Neural progenitor cell (in vitro differentiated cells): ENCODE measurements around the gene TRAF1.

Experiments
- CTCF ChIP-seq: fragments of 200-600 bp; sonication (generic); IDR thresholded peaks from 2 replicates; pipeline ENCODE4 v1.5.1; 2017; ENCODE audit warnings: antibody characterized with exemption, mild to moderate bottlenecking
- EZH2 ChIP-seq: fragments of 200-600 bp; sonication (generic); IDR thresholded peaks from 2 replicates; pipeline ENCODE4 v1.6.1; 2017; ENCODE audit warnings: antibody characterized with exemption, mild to moderate bottlenecking, moderate library complexity
- EZH2phosphoT487 ChIP-seq: fragments of 200-600 bp; sonication (generic); IDR thresholded peaks from 2 replicates; pipeline ENCODE4 v1.6.1; 2017; ENCODE audit warnings: antibody characterized with exemption

GRCh38 chr9:120909904-120910303 is 16.7 kb downstream of the TRAF1 start:
- TF ChIP-seq CTCF (no peak), EZH2 (no peak), EZH2phosphoT487 (no peak)
